HG02870 (cell line): Measurements from ENCODE around the gene FBXL17.

Source experiments
- ATAC-seq: cut with Tn5 transposase; IDR thresholded peaks from one replicate; pipeline ENCODE4 v1.9.1; 2021; ENCODE audit warnings: mild to moderate bottlenecking, moderate library complexity; ENCODE audit not compliant: unreplicated experiment

FBXL17 gene

GRCh38 chr5:107871023-107871422 is 510.9 kb downstream of the FBXL17 start:
- peak; percentile 69 for ATAC-seq

GRCh38 chr5:107869438-107870115 is 512.3 kb downstream of the FBXL17 start:
- ATAC-seq: no peak

GRCh38 chr5:107868650-107869409 is 513.1 kb downstream of the FBXL17 start:
- no peak for ATAC-seq

GRCh38 chr5:107867266-107867665 is 514.6 kb downstream of the FBXL17 start:
- no peak for ATAC-seq

GRCh38 chr5:107864793-107865192 is 517.1 kb downstream of the FBXL17 start:
- ATAC-seq: no peak

GRCh38 chr5:107863125-107863524 is 518.8 kb downstream of the FBXL17 start:
- ATAC-seq: no peak

GRCh38 chr5:107861565-107861964 is 520.3 kb downstream of the FBXL17 start:
- ATAC-seq: no peak

- no peak for ATAC-seq
Observed at GRCh38 chr5:107860044-107860443, 521.9 kb downstream of the FBXL17 start.

- ATAC-seq: no peak
Observed at GRCh38 chr5:107858788-107859187, 523.1 kb downstream of the FBXL17 start.

- no peak for ATAC-seq
Observed at GRCh38 chr5:107858324-107858723, 523.6 kb downstream of the FBXL17 start.

- no peak for ATAC-seq
Observed at GRCh38 chr5:107857785-107858184, 524.1 kb downstream of the FBXL17 start.

GRCh38 chr5:107855171-107855570 is 526.7 kb downstream of the FBXL17 start:
- ATAC-seq: no peak

- ATAC-seq: no peak
Observed at GRCh38 chr5:107853696-107854095, 528.2 kb downstream of the FBXL17 start.

- no peak for ATAC-seq
Observed at GRCh38 chr5:107853031-107853430, 528.9 kb downstream of the FBXL17 start.

GRCh38 chr5:107849118-107849517 is 532.8 kb downstream of the FBXL17 start:
- ATAC-seq: no peak

- ATAC-seq: no peak
Observed at GRCh38 chr5:107840592-107840991, 541.3 kb downstream of the FBXL17 start.

- ATAC-seq: no peak
Observed at GRCh38 chr5:107840161-107840560, 541.7 kb downstream of the FBXL17 start.

GRCh38 chr5:107835096-107835495 is 546.8 kb downstream of the FBXL17 start:
- ATAC-seq: no peak

GRCh38 chr5:107832746-107833145 is 549.2 kb downstream of the FBXL17 start:
- no peak for ATAC-seq

- ATAC-seq: no peak
Observed at GRCh38 chr5:107831612-107832395, 550.1 kb downstream of the FBXL17 start.

GRCh38 chr5:107830750-107831149 is 551.1 kb downstream of the FBXL17 start:
- ATAC-seq: no peak
